CD1c-positive myeloid dendritic cell (primary cell): ENCODE results near the gene ADPRH.

ENCODE experiments used
- DNase-seq: peaks from one replicate; pipeline ENCODE4 v3.0.0-alpha.2; 2016; ENCODE audit errors: extremely low spot score

Gene ADPRH

GRCh38 chr3:119596398-119596797 is 17.1 kb downstream of the ADPRH start:
- no peak for DNase-seq

- no peak for DNase-seq
Observed at GRCh38 chr3:119597548-119598288, 18.4 kb downstream of the ADPRH start, which contains the start of gene PLA1A. PLA1A (plus strand) TSS chr3:119597885; CDS start chr3:119597914, 29 bp downstream.

GRCh38 chr3:119598410-119599098 is 19.3 kb downstream of the ADPRH start:
- no peak for DNase-seq

- no peak for DNase-seq
Observed at GRCh38 chr3:119599558-119600174, 20.4 kb downstream of the ADPRH start.

GRCh38 chr3:119600732-119601131 is 21.4 kb downstream of the ADPRH start:
- peak; percentile 27 for DNase-seq

- DNase-seq, result no peak
Observed at GRCh38 chr3:119601154-119601553, 21.9 kb downstream of the ADPRH start.

GRCh38 chr3:119602676-119603075 is 23.4 kb downstream of the ADPRH start:
- no peak for DNase-seq

- no peak for DNase-seq
Observed at GRCh38 chr3:119604878-119605277, 25.6 kb downstream of the ADPRH start.

- DNase-seq, result no peak
Observed at GRCh38 chr3:119608405-119609000, 29.2 kb downstream of the ADPRH start.

- DNase-seq, result no peak
Observed at GRCh38 chr3:119609301-119609700, 30.0 kb downstream of the ADPRH start.

- no peak for DNase-seq
Observed at GRCh38 chr3:119611664-119612063, 32.4 kb downstream of the ADPRH start.

GRCh38 chr3:119613201-119613600 is 33.9 kb downstream of the ADPRH start:
- DNase-seq, result no peak

GRCh38 chr3:119613872-119614271 is 34.6 kb downstream of the ADPRH start:
- DNase-seq, result no peak

- DNase-seq, result no peak
Observed at GRCh38 chr3:119616056-119616455, 36.8 kb downstream of the ADPRH start.

GRCh38 chr3:119619094-119619493 is 39.8 kb downstream of the ADPRH start:
- no peak for DNase-seq

GRCh38 chr3:119620899-119621298 is 41.6 kb downstream of the ADPRH start:
- DNase-seq, result no peak

GRCh38 chr3:119624002-119624720 is 44.9 kb downstream of the ADPRH start:
- peak; percentile 40 for DNase-seq

GRCh38 chr3:119625451-119626153 is 46.3 kb downstream of the ADPRH start:
- DNase-seq, result no peak

- DNase-seq, result peak; percentile 35
Observed at GRCh38 chr3:119626196-119626595, 46.9 kb downstream of the ADPRH start.

- DNase-seq, result peak; percentile 84
Observed at GRCh38 chr3:119627461-119627860, 48.2 kb downstream of the ADPRH start.

GRCh38 chr3:119628390-119628789 is 49.1 kb downstream of the ADPRH start:
- DNase-seq, result peak; percentile 57
